ENCODE measurements around the gene FOLR1. TPM values are rescaled to one million over a fixed set of nuclear protein-coding genes. Genes with fewer than 3 reads are reported as not detected.

Gene FOLR1
- total RNA-seq, 1 donor from 2014 or later, result 5.6 TPM

DNA sequence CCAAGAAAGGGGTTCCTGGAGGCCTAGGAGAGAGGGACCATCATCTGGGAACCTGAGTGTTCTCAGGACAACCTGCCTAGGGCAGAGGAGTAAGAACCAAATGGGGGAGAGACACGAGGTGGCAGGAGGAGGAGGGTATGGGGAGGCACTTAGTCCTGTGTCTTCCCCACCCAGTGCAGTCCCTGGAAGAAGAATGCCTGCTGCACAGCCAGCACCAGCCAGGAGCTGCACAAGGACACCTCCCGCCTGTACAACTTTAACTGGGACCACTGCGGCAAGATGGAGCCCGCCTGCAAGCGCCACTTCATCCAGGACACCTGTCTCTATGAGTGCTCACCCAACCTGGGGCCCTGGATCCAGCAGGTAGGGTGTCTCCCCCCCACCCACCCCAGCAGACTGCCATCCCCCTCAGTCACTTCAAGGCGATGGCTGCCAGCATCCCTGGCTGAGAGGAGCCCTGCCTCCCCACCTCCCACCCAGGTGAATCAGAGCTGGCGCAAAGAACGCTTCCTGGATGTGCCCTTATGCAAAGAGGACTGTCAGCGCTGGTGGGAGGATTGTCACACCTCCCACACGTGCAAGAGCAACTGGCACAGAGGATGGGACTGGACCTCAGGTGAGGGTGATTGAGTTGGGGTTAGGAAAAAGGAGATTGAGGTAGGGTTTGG is 28.9 kb downstream of the FOLR1 start:
- DNase-seq (ENCODE audit: low spot score, unreplicated experiment), result no peak
- Mint-ChIP-seq H3K9me3 (ENCODE audit: low read depth) (no peaks in the 10 kb centered on the region), H3K27ac (no peak overlapping the region), H3K36me3 (ENCODE audit: insufficient read depth) (no peaks in the 10 kb centered on the region), H3K4me1 (ENCODE audit: low read depth) (peaks cover 16% of the 10 kb centered on the region), H3K27me3 (peaks cover 10% of the 10 kb centered on the region), H3K4me3 (ENCODE audit: low read depth) (no peak overlapping the region)
- TF ChIP-seq, protein P1, sequence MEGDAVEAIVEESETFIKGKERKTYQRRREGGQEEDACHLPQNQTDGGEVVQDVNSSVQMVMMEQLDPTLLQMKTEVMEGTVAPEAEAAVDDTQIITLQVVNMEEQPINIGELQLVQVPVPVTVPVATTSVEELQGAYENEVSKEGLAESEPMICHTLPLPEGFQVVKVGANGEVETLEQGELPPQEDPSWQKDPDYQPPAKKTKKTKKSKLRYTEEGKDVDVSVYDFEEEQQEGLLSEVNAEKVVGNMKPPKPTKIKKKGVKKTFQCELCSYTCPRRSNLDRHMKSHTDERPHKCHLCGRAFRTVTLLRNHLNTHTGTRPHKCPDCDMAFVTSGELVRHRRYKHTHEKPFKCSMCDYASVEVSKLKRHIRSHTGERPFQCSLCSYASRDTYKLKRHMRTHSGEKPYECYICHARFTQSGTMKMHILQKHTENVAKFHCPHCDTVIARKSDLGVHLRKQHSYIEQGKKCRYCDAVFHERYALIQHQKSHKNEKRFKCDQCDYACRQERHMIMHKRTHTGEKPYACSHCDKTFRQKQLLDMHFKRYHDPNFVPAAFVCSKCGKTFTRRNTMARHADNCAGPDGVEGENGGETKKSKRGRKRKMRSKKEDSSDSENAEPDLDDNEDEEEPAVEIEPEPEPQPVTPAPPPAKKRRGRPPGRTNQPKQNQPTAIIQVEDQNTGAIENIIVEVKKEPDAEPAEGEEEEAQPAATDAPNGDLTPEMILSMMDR (IDR thresholded peaks at IDR 0.05; ENCODE audit: unreplicated experiment), result no peak

DNA sequence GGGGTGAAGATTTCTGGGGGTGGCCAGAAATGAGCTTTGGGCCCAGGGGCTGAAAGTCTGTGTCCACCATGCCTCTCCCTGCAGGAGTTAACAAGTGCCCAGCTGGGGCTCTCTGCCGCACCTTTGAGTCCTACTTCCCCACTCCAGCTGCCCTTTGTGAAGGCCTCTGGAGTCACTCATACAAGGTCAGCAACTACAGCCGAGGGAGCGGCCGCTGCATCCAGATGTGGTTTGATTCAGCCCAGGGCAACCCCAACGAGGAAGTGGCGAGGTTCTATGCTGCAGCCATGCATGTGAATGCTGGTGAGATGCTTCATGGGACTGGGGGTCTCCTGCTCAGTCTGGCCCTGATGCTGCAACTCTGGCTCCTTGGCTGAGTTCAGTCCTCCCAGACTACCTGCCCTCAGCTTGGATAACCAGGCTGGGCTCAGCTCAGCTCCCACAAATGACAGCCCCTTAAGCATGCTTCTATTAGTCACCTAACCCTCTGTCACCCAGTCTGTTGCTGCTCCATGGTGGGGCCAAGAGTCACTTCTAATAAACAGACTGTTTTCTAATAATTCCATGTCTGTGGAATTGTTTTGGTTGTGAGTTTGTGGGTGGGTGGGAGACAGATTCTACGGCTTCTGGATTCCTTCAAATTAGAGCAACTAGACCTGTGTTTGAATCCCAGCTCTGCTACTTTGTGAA is 29.6 kb downstream of the FOLR1 start:
- Mint-ChIP-seq H3K27me3 (peaks cover 8% of the 10 kb centered on the region), H3K36me3 (ENCODE audit: insufficient read depth) (no peaks in the 10 kb centered on the region), H3K27ac (no peak overlapping the region), H3K9me3 (ENCODE audit: low read depth) (no peaks in the 10 kb centered on the region), H3K4me3 (ENCODE audit: low read depth) (no peak overlapping the region), H3K4me1 (ENCODE audit: low read depth) (peaks cover 22% of the 10 kb centered on the region)
- DNase-seq (ENCODE audit: low spot score, unreplicated experiment), result no peak
- TF ChIP-seq, protein P1 (IDR thresholded peaks at IDR 0.05; ENCODE audit: unreplicated experiment), result no peak

DNA sequence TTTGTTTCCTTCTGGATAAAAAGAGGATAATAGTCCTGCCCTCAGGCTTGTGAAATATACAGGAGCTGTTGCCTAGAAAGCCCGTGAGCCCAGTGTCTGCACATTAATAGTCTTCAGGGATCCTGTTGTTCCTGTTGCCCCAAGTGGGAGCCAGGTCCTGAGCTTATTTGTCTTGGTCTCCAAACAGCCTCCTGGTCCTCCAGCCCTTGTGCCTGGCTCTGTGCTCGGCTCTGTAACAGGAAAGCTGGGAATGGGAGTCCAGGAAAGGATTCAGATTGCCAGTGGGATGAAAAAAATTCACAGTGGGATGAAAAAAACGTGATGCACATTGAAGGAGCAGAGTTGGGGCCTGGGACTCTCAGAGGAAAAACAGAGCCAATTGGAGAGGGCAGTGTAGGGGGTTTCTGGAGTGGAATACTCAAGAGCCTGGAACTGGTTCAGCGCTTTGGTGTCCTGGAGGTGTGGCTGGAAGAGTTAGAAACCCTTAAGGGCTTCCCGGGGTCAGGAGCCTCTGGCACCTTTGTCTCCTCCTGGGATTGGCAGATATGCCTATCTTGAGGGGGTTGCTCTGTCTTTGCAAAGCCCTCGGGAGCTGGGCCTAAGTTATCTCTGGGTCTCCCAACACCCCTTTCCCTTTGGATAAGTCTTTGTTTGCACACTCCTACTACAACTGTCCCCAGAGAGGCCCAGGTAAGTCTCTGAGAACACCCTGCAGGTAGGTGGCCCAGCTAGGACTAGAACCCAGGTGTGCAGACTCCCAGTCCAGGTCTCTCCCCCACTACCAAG is 30.4 kb downstream of the FOLR1 start:
- H3K27me3 Mint-ChIP-seq, result peaks cover 5% of the 10 kb centered on the region
- TF ChIP-seq, protein P1 (IDR thresholded peaks at IDR 0.05; ENCODE audit: unreplicated experiment), result no peak
- no peaks in the 10 kb centered on the region for H3K9me3 Mint-ChIP-seq (ENCODE audit: low read depth)
- no peaks in the 10 kb centered on the region for H3K36me3 Mint-ChIP-seq (ENCODE audit: insufficient read depth)
- no peak for DNase-seq (ENCODE audit: low spot score, unreplicated experiment)
- peak overlapping the region; percentile 94 for H3K27ac Mint-ChIP-seq
- peak overlapping the region; percentile 83 for H3K4me3 Mint-ChIP-seq (ENCODE audit: low read depth)
- peaks cover 24% of the 10 kb centered on the region for H3K4me1 Mint-ChIP-seq (ENCODE audit: low read depth)

GRCh38 chr11:72222907-72223614 is 31.1 kb downstream of the FOLR1 start:
- peak; percentile 90 for DNase-seq (ENCODE audit: low spot score, unreplicated experiment)
- Mint-ChIP-seq H3K27me3 (peaks cover under 1% of the 10 kb centered on the region), H3K36me3 (ENCODE audit: insufficient read depth) (no peaks in the 10 kb centered on the region), H3K4me3 (ENCODE audit: low read depth) (peak overlapping the region; percentile 83), H3K27ac (peak overlapping the region; percentile 94), H3K4me1 (ENCODE audit: low read depth) (peaks cover 24% of the 10 kb centered on the region), H3K9me3 (ENCODE audit: low read depth) (no peaks in the 10 kb centered on the region)
- TF ChIP-seq, protein P1 (IDR thresholded peaks at IDR 0.05; ENCODE audit: unreplicated experiment), result peak; percentile 13

Measured in progenitor cell of endocrine pancreas (in vitro differentiated cells).